GM10266 (cell line): ENCODE measurements around the gene HPDL.

Experiments
- DNase-seq: peaks from one replicate; pipeline ENCODE4 v3.0.0; 2012; ENCODE audit errors: extremely low spot score
- TF ChIP-seq, protein P1 (sequence below): IDR thresholded peaks from 2 replicates; pipeline ENCODE4 v1.5.1; 2012; ENCODE audit warnings: mild to moderate bottlenecking, low read depth; ENCODE audit not compliant: control insufficient read depth, insufficient read depth; ENCODE audit errors: missing control alignments

The HPDL gene

DNA sequence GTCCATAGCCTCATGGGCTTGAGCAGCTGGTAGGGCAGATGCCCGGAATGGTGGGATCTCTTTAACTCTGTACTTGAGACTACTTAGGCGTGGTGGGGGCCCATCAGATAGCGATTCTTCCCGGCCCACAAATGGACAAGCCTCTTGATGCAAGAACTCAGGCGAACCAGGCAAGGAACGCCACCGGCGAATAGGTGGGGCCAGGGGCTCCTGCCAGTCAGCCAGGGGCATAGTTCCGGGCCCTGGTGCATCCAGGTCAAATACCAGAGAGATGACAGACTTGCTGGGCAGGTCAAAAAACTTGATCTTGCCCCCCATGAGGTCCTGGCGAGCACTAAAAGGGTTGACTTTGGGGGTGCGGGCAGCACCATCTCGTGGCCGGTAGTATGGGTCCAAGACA, 18.3 kb downstream of the HPDL start:
- TF ChIP-seq, protein P1, sequence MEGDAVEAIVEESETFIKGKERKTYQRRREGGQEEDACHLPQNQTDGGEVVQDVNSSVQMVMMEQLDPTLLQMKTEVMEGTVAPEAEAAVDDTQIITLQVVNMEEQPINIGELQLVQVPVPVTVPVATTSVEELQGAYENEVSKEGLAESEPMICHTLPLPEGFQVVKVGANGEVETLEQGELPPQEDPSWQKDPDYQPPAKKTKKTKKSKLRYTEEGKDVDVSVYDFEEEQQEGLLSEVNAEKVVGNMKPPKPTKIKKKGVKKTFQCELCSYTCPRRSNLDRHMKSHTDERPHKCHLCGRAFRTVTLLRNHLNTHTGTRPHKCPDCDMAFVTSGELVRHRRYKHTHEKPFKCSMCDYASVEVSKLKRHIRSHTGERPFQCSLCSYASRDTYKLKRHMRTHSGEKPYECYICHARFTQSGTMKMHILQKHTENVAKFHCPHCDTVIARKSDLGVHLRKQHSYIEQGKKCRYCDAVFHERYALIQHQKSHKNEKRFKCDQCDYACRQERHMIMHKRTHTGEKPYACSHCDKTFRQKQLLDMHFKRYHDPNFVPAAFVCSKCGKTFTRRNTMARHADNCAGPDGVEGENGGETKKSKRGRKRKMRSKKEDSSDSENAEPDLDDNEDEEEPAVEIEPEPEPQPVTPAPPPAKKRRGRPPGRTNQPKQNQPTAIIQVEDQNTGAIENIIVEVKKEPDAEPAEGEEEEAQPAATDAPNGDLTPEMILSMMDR: no peak
- DNase-seq: no peak

DNA sequence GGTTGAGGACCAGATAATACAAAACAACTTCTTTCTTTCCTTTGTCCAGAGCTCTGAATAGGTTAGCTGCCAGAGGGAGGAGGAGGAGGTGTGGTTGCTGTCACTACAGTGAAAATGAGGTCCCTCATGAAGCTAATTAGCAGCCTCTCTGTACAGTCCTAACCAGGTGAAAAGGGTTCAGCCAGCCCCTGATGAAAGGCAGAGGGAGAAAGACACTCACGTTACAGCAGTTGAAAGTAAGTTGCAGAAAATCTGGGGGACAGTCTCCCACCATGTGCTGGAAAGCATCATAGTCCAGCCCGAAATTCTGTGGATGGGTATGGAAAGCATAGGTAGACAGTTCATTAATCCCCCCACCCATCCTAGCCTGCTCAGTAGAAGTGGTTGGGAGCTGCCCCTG, 19.8 kb downstream of the HPDL start:
- TF ChIP-seq, protein P1: no peak
- DNase-seq: no peak

DNA sequence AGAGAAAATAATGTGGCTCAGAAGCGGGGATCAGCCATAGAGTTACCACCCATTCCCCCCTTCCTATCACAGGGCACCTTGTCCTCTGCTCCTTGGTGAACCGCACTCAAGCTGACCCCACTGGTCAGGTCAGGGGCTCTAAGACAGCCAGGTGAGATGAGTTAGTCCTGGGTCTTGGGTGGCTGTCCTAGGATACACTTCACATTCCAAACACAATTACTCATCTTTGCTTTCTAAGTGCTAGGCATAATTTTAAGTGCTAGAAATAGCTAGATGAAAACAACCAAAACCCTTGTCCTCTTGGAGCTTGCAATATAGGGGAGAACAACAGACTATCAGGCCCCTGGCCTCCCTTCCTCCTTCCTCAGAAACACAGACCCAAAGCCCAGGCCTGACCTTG, 21.3 kb downstream of the HPDL start:
- TF ChIP-seq, protein P1: no peak
- DNase-seq: no peak

DNA sequence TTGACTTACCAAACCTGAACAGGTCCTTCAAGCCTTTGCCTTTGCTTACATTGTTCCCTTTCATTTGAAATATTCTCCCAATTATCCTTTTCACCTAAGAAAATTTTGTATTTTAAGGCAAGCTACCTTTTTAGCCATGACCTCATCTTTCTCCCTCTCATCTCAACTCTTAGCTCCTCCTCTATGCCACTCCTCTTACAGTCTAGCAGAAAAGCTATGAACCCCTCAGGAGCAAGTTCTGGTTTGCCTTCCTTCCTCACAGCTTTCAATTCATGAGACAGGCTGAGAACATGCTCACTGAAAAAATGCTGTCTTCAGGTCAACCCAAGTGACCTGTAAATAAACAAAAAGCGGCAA, 21.9 kb downstream of the HPDL start:
- TF ChIP-seq, protein P1: no peak
- DNase-seq: no peak

DNA sequence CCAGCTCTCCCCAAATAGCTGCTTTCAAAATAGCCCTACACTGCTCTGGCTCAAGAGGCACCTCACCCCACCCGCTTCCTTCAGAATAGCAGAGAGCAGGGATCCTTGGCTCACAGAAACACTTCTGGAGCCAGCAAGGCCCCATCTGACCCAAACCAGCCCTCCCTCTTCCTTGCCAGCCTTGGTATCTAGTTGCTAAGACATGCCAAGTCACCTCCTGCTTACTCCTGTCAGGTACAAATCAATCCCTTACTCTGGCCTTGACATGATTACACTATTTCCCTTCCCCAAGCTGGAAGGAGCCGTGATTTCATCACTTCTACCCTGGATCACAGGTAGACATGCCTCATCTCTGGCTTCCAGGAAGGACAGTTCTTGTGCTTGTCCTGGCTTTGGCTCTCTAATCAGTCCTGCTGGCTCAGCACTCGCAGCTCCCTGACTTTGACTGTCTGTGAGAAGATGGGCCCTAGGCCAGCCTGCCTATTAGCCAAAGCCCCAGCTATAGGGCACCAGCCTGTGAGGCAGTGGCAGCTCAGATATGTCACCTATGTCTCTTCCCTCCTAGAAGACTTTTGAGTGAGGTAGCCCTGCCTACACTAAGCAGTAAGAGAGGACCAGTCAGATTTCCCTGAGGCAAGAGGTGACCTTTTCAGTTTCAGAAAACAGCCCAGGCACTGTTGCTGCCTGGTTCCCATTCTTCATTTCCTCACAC, 22.4 kb downstream of the HPDL start:
- no peak for DNase-seq
- TF ChIP-seq, protein P1: no peak

DNA sequence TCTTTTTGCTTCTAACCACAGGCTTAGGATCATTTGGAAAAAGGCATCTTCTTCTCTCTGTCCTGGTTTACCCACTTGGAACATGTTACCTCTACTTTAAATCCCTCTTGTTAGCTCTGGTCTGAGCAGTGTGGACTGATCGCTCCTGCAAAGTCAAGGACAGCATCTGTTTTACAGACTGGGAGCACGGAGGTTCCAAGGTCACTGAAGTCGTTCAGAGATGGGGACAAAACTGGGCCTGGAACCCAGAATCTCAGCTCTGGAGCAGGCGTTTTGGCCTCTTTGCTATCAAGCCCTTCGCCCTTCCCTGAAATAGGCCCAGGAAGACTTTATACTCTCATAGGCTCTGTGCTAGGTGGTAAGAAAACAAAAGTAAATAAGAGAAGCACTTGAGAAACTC, 24.8 kb downstream of the HPDL start:
- TF ChIP-seq, protein P1: no peak
- no peak for DNase-seq

DNA sequence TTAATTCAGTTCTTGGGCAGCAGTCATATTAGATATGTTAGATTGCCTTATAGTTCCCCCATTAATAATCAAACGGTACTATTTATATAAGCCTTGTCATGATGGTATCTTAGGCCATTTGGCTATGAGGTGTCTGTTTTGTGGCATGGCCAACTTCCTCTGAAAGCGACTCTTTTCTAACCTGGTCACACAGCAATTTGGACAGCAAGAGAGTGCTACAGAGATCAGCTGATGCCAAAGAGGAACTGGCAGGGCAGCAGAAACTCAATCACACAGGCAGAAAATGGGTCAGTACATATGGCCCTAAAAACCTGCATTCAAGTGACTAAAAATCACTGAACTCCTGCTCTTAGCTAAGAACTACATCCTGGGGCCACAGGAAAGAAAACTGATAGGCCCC, 27.0 kb downstream of the HPDL start:
- TF ChIP-seq, protein P1: no peak
- no peak for DNase-seq
